ENCODE measurements around the gene UHMK1.
"Not testable (repeated sequence)": the region's sequence is repeated elsewhere in the genome, so short reads cannot be mapped to it uniquely, and the experiment has no call there.

UHMK1 gene

GRCh38 chr1:162497723-162498495, at the start of gene UHMK1:
Gene UHMK1, plus strand, starts transcription at chr1:162497818. Its CDS starts 183 bp downstream, at chr1:162498001.
- peak; percentile 91 for DNase-seq (ENCODE audit: low spot score)

- DNase-seq (ENCODE audit: low spot score), result not testable (repeated sequence)
Measured at GRCh38 chr1:162454361-162454760, 43.3 kb upstream of the UHMK1 start.

- no peak for DNase-seq (ENCODE audit: low spot score)
Measured at GRCh38 chr1:162456323-162456722, 41.3 kb upstream of the UHMK1 start.

GRCh38 chr1:162458236-162458635, 39.4 kb upstream of the UHMK1 start:
- no peak for DNase-seq (ENCODE audit: low spot score)

- DNase-seq (ENCODE audit: low spot score), result not testable (repeated sequence)
Measured at GRCh38 chr1:162462425-162462824, 35.2 kb upstream of the UHMK1 start.

- DNase-seq (ENCODE audit: low spot score), result no peak
Measured at GRCh38 chr1:162463021-162463420, 34.6 kb upstream of the UHMK1 start.

- no peak for DNase-seq (ENCODE audit: low spot score)
Measured at GRCh38 chr1:162466797-162467196, 30.8 kb upstream of the UHMK1 start.

GRCh38 chr1:162470216-162470615, 27.4 kb upstream of the UHMK1 start:
- no peak for DNase-seq (ENCODE audit: low spot score)

GRCh38 chr1:162471290-162471853, 26.2 kb upstream of the UHMK1 start:
- DNase-seq (ENCODE audit: low spot score), result no peak

- no peak for DNase-seq (ENCODE audit: low spot score)
Measured at GRCh38 chr1:162475089-162475488, 22.5 kb upstream of the UHMK1 start.

- DNase-seq (ENCODE audit: low spot score), result no peak
Measured at GRCh38 chr1:162475539-162476185, 22.0 kb upstream of the UHMK1 start.

- no peak for DNase-seq (ENCODE audit: low spot score)
Measured at GRCh38 chr1:162476620-162477019, 21.0 kb upstream of the UHMK1 start.

GRCh38 chr1:162485236-162485635, 12.4 kb upstream of the UHMK1 start:
- no peak for DNase-seq (ENCODE audit: low spot score)

- DNase-seq (ENCODE audit: low spot score), result no peak
Measured at GRCh38 chr1:162487241-162487640, 10.4 kb upstream of the UHMK1 start.

GRCh38 chr1:162488219-162488618, 9.4 kb upstream of the UHMK1 start:
- no peak for DNase-seq (ENCODE audit: low spot score)

GRCh38 chr1:162495531-162496233, 1.9 kb upstream of the UHMK1 start:
- not testable (repeated sequence) for DNase-seq (ENCODE audit: low spot score)

GRCh38 chr1:162497104-162497722, 405 bp upstream of the UHMK1 start:
- DNase-seq (ENCODE audit: low spot score), result no peak

- DNase-seq (ENCODE audit: low spot score), result no peak
Measured at GRCh38 chr1:162498496-162498810, 835 bp downstream of the UHMK1 start.

GRCh38 chr1:162500805-162501204, 3.2 kb downstream of the UHMK1 start:
- DNase-seq (ENCODE audit: low spot score), result no peak

GRCh38 chr1:162502077-162502476, 4.5 kb downstream of the UHMK1 start:
- DNase-seq (ENCODE audit: low spot score), result no peak

- no peak for DNase-seq (ENCODE audit: low spot score)
Measured at GRCh38 chr1:162502928-162503327, 5.3 kb downstream of the UHMK1 start.

- DNase-seq (ENCODE audit: low spot score), result no peak
Measured at GRCh38 chr1:162527314-162527713, 29.7 kb downstream of the UHMK1 start.
